Measurements from ENCODE around the gene SHTN1. TPM values are rescaled to one million over a fixed set of nuclear protein-coding genes. Genes with fewer than 3 reads are reported as not detected.

Gene SHTN1
- 10 to 100 TPM; 11.9 to 14.4 TPM for total RNA-seq
- long read RNA-seq, donor 1, partial matches to known transcripts = 0 of 1 reads
- long read RNA-seq, donor 1, other reads (novel, unspliced or antisense) = 1 of 1 reads
- long read RNA-seq, donor 2, partial matches to known transcripts = 1 of 1 reads
- long read RNA-seq, donor 2, other reads (novel, unspliced or antisense) = 0 of 1 reads

- intact Hi-C loops (cut with DNase I) = no loop called here
- DNase-seq (ENCODE audit: low spot score) = peak; percentile 88
Measured at GRCh38 chr10:117005026-117005526, at the start of gene SHTN1. Gene SHTN1, minus strand, starts transcription at chr10:117005187. Its CDS starts 108 bp downstream, at chr10:117005079.

GRCh38 chr10:117053482-117053881 is 48.5 kb upstream of the SHTN1 start:
- intact Hi-C loops (cut with DNase I) = no loop called here
- no peak for DNase-seq (ENCODE audit: low spot score)

GRCh38 chr10:117047947-117048346 is 43.0 kb upstream of the SHTN1 start:
- no peak for DNase-seq (ENCODE audit: low spot score)
- intact Hi-C loops (cut with DNase I) = no loop called here

GRCh38 chr10:117016266-117016665 is 11.3 kb upstream of the SHTN1 start:
- no peak for DNase-seq (ENCODE audit: low spot score)
- intact Hi-C loops (cut with DNase I) = no loop called here

DNA sequence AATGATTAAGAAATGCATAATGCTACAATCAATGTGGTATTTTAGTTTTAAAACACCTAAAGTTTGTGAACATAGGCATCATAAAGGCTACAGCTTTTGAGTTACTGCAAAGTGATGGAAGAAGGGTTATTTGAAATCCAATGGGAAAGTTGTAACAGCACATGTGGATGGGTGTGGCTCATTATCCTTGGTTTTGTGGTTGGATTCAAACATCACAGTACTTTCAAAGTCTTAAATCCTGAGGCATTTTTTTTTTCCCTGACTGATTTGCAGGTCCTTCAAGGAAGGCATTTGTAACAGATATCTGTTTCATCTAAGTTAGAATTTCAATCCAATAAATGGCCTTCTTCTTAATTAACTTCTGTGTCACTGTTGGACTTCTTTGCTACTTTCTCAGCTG is 9.8 kb upstream of the SHTN1 start:
- intact Hi-C loops (cut with DNase I) = no loop called here
- no peak for DNase-seq (ENCODE audit: low spot score)

DNA sequence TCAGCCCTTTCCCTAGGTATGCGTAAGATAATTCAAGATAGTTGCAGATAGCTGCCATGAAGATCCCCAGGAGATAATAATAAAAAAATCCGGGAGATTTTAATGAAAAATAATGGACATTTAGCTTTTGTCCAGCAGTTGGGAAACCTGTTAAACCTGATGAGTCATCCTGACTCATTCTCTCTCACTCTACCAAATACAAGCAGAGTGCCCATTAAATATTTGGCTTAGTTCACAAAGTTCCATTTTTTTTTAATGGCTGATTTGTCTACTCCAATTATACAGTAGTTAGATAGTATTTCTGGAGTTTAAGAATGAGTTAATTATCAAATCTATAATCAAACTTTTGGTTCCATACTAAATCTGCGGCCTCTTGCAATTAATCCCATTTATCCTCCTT is 2.1 kb upstream of the SHTN1 start:
- intact Hi-C loops (cut with DNase I) = no loop called here
- no peak for DNase-seq (ENCODE audit: low spot score)

- intact Hi-C loops (cut with DNase I) = no loop called here
- no peak for DNase-seq (ENCODE audit: low spot score)
Measured at GRCh38 chr10:117005527-117006055, 604 bp upstream of the SHTN1 start.

DNA sequence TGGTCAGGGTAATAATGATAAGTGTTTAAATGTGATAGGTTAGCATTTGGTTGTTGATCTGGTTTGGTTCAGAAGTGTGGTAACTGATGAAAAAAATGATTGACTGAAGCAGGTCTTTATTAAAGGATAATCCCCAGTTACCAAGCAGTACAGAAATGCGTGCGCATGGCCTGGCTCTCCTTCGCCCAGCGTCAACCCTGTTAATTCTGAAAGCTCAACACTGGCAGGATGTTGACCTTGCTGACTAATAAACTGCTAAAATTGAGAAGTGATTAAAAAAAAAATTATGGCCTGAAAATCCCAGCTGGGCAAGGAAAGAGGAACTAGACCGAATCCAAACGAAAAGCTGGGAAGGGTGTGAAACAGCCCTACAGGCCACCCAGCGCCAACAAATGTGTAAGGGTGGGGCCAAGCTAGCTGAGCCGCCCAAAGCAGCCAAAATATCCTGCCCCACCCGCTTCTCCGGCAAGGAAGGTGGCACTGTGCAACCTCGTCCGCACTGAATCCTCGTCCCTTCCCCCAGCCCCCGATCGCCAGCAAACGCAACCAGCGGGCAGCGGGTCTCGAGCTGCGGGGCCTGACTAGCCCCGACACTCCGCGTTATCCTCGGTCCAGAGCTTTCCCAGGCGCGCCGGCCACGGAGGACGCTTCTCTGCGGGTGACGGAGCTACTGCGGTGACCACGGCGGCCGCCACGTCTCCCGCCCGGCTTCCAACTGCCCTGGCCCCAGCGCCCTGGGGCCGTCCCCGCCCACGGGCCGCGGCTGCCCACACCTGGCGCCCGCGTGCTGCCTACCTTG is 561 bp downstream of the SHTN1 start:
- DNase-seq (ENCODE audit: low spot score) = peak; percentile 87
- intact Hi-C loops (cut with DNase I) = no loop called here

DNA sequence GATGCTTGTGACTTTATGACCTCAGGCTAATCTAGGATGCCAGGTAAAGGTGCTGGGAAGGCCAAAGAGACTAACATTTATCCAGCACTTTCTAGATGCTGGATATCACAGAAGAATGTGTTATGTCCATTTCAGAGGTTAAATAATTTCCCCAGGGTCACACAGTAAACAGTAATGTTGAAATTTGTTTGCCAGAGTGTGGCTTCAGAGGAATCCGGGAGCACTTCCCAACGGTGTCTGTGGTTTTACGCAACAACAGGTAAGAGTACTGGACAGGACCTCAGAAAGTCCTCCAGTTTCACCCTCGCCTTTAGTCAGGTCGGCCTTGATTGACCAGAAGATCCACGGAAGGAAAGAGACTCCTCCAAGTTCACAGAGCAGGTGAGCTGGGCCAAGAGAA is 1.7 kb downstream of the SHTN1 start:
- intact Hi-C loops (cut with DNase I) = no loop called here
- DNase-seq (ENCODE audit: low spot score) = no peak

GRCh38 chr10:117002206-117002605 is 2.8 kb downstream of the SHTN1 start:
- no peak for DNase-seq (ENCODE audit: low spot score)
- intact Hi-C loops (cut with DNase I) = no loop called here

DNA sequence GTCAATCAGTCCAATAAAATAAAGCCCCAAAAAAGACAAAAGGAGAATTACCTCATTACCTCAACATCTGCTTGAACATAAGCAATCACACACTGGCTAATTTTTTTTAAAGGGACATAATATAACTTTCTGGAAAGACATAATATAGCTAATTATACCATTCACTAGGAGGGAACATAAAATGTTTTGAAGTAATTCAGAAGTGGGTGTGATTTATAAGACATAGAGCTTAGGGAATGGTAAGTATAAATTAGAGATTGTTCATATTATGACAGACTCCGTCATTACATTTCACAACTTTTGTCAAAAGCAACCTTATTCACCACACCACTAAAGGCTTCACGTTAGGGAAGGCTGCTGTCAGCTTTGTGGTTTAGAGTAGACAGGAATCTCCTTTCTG is 3.8 kb downstream of the SHTN1 start:
- intact Hi-C loops (cut with DNase I) = no loop called here
- no peak for DNase-seq (ENCODE audit: low spot score)

DNA sequence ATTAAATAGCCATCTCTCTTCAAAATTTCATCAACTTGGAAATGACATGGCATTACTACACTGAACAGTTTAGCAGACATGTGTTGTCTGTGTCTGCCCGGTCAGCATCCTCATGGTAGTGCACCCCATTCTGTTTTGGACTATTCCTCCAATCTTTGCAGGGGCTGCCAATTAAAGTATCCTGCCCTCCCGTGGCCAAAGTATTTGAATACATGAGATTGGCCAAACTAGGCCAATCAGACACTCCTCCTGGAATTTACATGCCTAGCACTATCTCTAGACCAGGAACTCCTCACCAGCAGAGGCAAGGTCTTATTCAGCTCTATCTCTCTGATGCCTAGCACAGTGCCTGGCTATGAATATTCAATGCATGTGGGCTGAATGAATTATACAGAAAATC is 4.4 kb downstream of the SHTN1 start:
- intact Hi-C loops (cut with DNase I) = no loop called here
- no peak for DNase-seq (ENCODE audit: low spot score)

DNA sequence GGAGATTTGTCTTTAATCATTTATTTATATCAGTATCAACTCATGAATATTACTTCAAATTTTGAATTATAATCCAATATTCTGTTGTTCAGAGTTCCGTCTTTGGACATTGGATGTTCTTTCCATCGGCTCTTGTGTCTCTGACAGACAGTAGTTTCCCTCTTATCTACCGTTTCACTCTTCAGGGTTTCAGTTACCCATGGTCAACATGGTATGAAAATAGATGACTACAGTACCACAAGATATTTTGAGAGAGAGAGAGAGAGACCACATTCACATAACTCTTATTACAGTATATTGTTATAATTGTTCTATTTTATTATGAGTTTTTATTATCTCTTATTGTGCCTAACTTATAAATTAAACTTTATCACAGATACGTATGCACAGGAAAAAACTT is 6.8 kb downstream of the SHTN1 start:
- intact Hi-C loops (cut with DNase I) = no loop called here
- DNase-seq (ENCODE audit: low spot score) = no peak

- DNase-seq (ENCODE audit: low spot score) = no peak
- intact Hi-C loops (cut with DNase I) = no loop called here
Measured at GRCh38 chr10:116997015-116997414, 8.0 kb downstream of the SHTN1 start.

DNA sequence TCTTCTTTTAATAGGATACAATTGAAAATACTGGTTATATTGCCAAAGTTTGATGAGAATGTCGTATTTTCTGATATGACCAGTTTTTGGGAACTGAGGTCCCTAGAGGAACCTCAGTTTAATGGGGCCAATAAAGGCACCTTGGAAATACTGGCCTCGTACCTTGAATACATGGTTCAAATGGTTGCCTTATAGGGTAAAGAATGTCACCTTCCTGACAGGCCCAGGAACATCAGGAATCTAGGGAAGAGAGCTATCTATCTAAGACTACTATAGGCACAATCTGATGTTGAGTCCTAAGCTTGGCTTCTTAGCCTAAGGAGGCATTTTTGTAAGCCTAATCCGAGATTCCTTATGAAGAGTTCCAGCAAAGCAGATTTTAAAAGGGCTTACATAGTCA is 9.3 kb downstream of the SHTN1 start:
- intact Hi-C loops (cut with DNase I) = no loop called here
- DNase-seq (ENCODE audit: low spot score) = no peak

DNA sequence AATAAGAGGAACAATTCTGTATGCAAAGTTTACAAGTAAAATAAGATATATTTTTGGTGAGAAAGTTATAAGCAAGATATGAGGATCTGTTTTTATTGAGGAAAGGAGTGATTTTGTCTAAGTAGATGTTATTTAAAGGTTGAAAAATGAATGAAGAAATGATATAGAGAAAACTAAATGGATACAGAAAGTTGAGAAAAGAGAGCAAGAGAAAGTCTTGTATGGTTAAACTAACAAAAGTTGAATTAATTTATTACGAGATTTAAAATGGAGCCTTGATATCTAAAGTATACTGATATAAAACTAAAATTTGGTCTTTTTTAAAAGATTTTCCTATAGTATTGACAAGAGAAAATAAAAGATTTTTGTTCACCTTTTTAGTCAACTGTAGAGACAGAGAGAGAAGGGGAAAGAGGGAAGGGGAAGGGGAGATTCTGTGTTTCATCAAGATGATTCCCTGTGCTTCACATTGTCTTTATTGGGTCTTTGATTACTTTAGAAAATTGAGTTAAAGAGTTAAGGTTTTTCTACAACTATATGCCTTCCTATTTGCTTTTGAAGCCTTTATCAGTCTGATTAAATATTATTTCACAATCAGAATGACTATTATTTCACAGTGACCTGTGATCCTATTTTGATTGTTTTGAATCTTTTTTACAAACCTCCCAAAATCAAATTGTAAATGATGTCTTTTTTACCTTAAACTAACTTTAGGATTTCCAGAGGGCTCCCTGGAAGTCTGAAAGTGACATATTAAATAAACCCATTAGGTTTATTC is 10.7 kb downstream of the SHTN1 start:
- intact Hi-C loops (cut with DNase I) = no loop called here
- no peak for DNase-seq (ENCODE audit: low spot score)

DNA sequence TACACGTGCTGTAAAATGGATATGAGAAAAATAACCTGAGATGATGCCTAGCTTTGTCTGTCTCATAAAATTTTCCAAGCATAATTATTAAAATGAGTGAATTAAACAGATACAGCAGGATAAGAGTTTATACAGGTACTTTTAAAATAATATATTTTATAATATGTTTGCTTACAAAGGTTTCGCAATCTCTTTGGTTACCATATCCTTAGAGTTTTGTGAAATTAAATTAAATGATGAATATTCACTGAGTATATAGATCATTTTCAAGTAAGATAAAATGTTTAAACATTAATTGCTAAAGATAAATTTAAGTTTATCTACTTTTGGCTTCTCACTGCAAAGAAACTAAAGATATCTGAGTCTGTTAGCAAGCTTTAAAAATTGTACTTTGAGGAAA is 11.4 kb downstream of the SHTN1 start:
- DNase-seq (ENCODE audit: low spot score) = no peak
- intact Hi-C loops (cut with DNase I) = no loop called here

DNA sequence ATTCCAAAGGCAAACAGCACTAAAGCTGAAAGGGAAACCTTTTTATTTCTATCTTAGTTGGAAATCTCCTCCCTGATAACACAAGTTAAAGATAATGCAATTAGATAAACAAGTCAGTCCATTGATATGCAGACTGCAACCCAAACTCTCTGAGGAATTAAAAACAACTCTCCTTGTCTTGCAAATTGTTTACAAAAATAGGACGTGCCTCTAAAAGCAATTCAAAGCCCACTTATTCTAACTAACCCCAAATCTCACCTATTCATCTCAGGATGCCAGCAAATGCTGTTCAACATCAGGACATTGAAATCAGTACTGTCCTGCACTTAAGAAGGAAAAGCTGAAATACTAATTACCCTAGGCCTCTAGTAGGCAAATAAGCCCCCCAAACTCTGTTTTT is 12.8 kb downstream of the SHTN1 start:
- no peak for DNase-seq (ENCODE audit: low spot score)
- intact Hi-C loops (cut with DNase I) = no loop called here

DNA sequence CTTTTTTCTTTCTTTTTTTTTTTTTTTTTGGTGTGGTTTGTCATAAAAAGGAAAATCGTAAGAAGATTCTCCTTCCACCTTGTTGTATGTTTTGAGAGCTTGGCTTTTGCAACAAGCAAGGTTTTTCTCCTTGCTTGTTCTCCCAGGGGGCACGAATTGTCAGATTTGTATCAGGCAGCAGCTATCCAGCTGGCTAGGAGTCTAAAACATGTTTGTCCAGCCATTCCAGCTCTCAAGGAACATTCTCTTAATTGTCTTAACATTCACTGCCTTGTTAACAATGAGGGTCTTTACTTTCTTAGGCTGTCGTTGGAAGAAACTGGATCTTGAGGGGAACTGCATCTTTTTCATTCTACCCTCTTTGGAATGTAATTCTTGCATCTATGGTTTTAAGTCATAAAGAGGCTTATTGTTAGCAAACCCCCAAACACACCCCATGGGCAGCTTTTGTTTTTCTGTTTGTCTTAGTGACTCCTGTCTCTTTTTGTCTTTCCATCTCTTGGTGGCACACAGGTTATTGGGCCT is 14.6 kb downstream of the SHTN1 start:
- intact Hi-C loops (cut with DNase I) = no loop called here
- DNase-seq (ENCODE audit: low spot score) = no peak

GRCh38 chr10:116989439-116989838 is 15.5 kb downstream of the SHTN1 start:
- no peak for DNase-seq (ENCODE audit: low spot score)
- intact Hi-C loops (cut with DNase I) = no loop called here

Measured in posterior vena cava (tissue), 2 donors.